B cell (primary cell): ENCODE measurements around the gene RPL32. TPM values are rescaled to one million over a fixed set of nuclear protein-coding genes. Genes with fewer than 3 reads are reported as not detected.

Experiments
- ATAC-seq: fragments of 200-7000 bp; cut with Tn5 transposase; one replicate; pipeline ENCODE4 v1.10.0; 2021; ENCODE audit warnings: low read depth, mild to moderate bottlenecking, moderate number of reproducible peaks, moderate library complexity
- CTCF ChIA-PET: fragments of 350-600 bp; sonication (Branson Sonifier 250); formaldehyde crosslinking; loops from one replicate; lab custom pipeline; 2021; ENCODE audit warnings: antibody characterized with exemption, inconsistent platforms; lab: Charles Lee
- POLR2A ChIA-PET: fragments of 350-600 bp; sonication (Branson Sonifier 250); formaldehyde crosslinking; loops from one replicate; lab custom pipeline; 2021; ENCODE audit warnings: antibody characterized with exemption; lab: Charles Lee
- DNase-seq: peaks from one replicate; pipeline ENCODE4 v3.0.0; 2013
- H2AFZ ChIP-seq: 2 replicates; pipeline ENCODE4 v1.6.1; 2012; ENCODE audit warnings: mild to moderate bottlenecking, low read depth, low read length; ENCODE audit not compliant: insufficient read depth, poor library complexity, severe bottlenecking
- H3K27ac ChIP-seq, 2 donors: 1 replicate in 1 of 2; 2 replicates in 1 of 2; pipeline ENCODE4 v1.5.1; 2012 to 2013; ENCODE audit warnings: low read length in 2 of 2, mild to moderate bottlenecking in 2 of 2, moderate library complexity in 1 of 2
- H3K27me3 ChIP-seq, 4 experiments: fragments of 200-600 bp in 1 of 4; sonication (generic) in 1 of 4; replicated peaks in 1 of 4; 1 replicate in 2 of 4; 2 replicates in 2 of 4; pipeline versions ENCODE4 v1.6.1 to v1.7.0; 2013 to 2016; ENCODE audit warnings: low read length in 3 of 4, mild to moderate bottlenecking in 2 of 4, mixed read lengths in 1 of 4, moderate library complexity in 1 of 4; ENCODE audit not compliant: insufficient read depth in 4 of 4, control insufficient read depth in 3 of 4; ENCODE audit errors: control extremely low read depth in 1 of 4
- H3K36me3 ChIP-seq, 2 experiments: replicated peaks in 1 of 2; 1 replicate in 1 of 2; 2 replicates in 1 of 2; pipeline versions ENCODE4 v1.6.1 to v1.7.1; 2013; ENCODE audit warnings: low read length in 1 of 2; ENCODE audit not compliant: insufficient read depth in 2 of 2, control insufficient read depth in 1 of 2; ENCODE audit errors: control extremely low read depth in 1 of 2, extremely low read depth in 1 of 2
- H3K4me1 ChIP-seq, 2 donors: fragments of 200-600 bp in 1 of 2; sonication (generic) in 1 of 2; 1 replicate in 1 of 2; 2 replicates in 1 of 2; pipeline versions ENCODE4 v1.5.1 to v1.6.1; 2013 to 2017; ENCODE audit warnings: low read length in 2 of 2; ENCODE audit not compliant: control insufficient read depth in 2 of 2, insufficient read depth in 2 of 2
- H3K4me2 ChIP-seq: replicated peaks from 2 replicates; pipeline ENCODE3; 2012; ENCODE audit warnings: mild to moderate bottlenecking, low read depth, low read length; ENCODE audit not compliant: poor library complexity, severe bottlenecking
- H3K4me3 ChIP-seq, 5 experiments: fragments of 200-600 bp in 1 of 5; sonication (generic) in 1 of 5; 1 replicate in 3 of 5; 2 replicates in 2 of 5; pipeline versions ENCODE4 v1.5.1 to v1.7.0; 2011 to 2016; ENCODE audit warnings: low read length in 4 of 5, mild to moderate bottlenecking in 4 of 5, low read depth in 2 of 5, control low read depth in 1 of 5, moderate library complexity in 1 of 5; ENCODE audit not compliant: insufficient read depth in 1 of 5; ENCODE audit errors: control extremely low read depth in 1 of 5, extremely low read depth in 1 of 5
- H3K79me2 ChIP-seq: fragments of 200-600 bp; sonication (generic); one replicate; pipeline ENCODE4 v1.6.0; 2016; ENCODE audit warnings: low read length; ENCODE audit not compliant: control insufficient read depth, insufficient read depth
- H3K9ac ChIP-seq: fragments of 200-600 bp; sonication (generic); 2 replicates; pipeline ENCODE4 v1.6.1; 2017; ENCODE audit warnings: mild to moderate bottlenecking, low read length, moderate library complexity
- H3K9me3 ChIP-seq, 3 donors: one replicate each; pipeline versions ENCODE4 v1.6.1 to v1.7.1; 2013; ENCODE audit warnings: low read length in 2 of 3; ENCODE audit not compliant: control insufficient read depth in 2 of 3, insufficient read depth in 1 of 3; ENCODE audit errors: control extremely low read depth in 1 of 3
- H4K20me1 ChIP-seq: 2 replicates; pipeline ENCODE4 v1.6.0; 2012; ENCODE audit warnings: mild to moderate bottlenecking, low read length; ENCODE audit not compliant: insufficient read depth, control insufficient read depth, poor library complexity, severe bottlenecking
- H3K27ac Mint-ChIP-seq: one replicate; pipeline ENCODE4 v1.8.0; 2021; ENCODE audit warnings: mixed read lengths
- H3K27me3 Mint-ChIP-seq: one replicate; pipeline ENCODE4 v1.8.0; 2021; ENCODE audit warnings: mixed read lengths
- H3K4me1 Mint-ChIP-seq: one replicate; pipeline ENCODE4 v1.8.0; 2021; ENCODE audit warnings: mixed read lengths
- H3K4me3 Mint-ChIP-seq: one replicate; pipeline ENCODE4 v1.8.0; 2021; ENCODE audit warnings: mixed read lengths
- H3K9me3 Mint-ChIP-seq: one replicate; pipeline ENCODE4 v1.8.0; 2022; ENCODE audit warnings: mixed read lengths; ENCODE audit not compliant: insufficient read depth
- EZH2 ChIP-seq: IDR thresholded peaks from 2 replicates; pipeline ENCODE4 v1.6.1; 2012; ENCODE audit warnings: borderline replicate concordance, low read depth, mild to moderate bottlenecking, moderate library complexity, low read length; ENCODE audit not compliant: insufficient read depth, poor library complexity, severe bottlenecking
- WGBS: methylation state at CpG from one replicate; pipeline ENCODE4 v1.1.5; 2013; ENCODE audit warnings: missing lambda C conversion rate; ENCODE audit not compliant: insufficient coverage; 5-methylcytosine and 5-hydroxymethylcytosine counted together
- intact Hi-C: fragments of 100-400 bp; cut with micrococcal nuclease; formaldehyde crosslinking; loops from one replicate; pipeline ENCODE4 v1.10.0; 2022
- polyA plus RNA-seq: library from polyadenylated mRNA; depleted of rRNA; stranded (reverse); fragments of >200 nt; gene quantifications from 2 replicates; pipeline ENCODE4 v1.2.3, GENCODE V29; 2012
- total RNA-seq, 2 donors: library from RNA; stranded (reverse); fragments of 120-200 nt in 1 of 2; gene quantifications; 1 replicate in 1 of 2; 2 replicates in 1 of 2; pipeline versions ENCODE4 v1.2.3 to v1.2.4, GENCODE V29; 2013 to 2022
- TF ChIP-seq, protein P1 (sequence below): fragments of 200-600 bp; IDR thresholded peaks from one replicate; pipeline ENCODE4 v1.8.0; 2022; ENCODE audit warnings: antibody characterized with exemption, mild to moderate bottlenecking

RPL32 gene
- total and polyA plus RNA-seq, 2 donors (not counting 1 experiment from before 2014, with no cell fraction given) = 2,160 to 2,756 TPM

DNA sequence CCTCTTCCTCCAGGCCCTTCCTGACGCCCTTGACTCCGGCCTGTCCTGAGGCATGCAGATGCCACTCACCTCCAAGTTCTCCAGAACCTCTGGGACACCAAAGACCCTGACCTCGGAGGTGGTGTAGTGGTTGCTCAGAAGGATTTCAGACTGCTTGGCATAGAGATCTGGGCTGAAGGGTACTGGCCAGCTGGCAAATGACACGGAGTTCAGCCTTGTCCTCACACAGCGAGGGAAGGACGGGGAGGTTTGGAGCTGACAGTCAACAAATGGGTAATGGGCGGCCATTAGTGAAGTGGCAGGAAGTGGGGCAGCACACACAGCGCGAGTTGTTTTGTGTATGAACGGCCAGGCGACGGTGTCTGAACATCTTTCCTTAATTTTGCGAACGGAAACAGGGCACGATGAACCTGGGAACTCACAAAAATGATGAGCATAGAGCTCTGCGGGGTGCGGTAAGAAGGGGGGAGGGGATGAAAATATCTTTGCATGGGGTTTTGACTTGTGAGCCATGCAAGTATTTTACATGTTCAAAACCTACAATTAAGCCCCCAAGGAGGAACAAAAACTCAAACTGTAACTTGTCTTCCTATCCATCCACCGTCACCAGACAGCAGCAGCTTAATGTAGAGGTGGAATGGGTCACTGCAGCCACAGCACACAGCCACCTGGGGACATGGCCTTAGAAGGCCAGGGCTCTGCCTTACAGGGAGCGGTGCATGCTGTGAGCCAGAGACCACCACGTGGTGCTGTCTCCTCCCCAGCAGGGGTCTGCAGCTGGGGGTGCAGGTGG lies 43.6 kb upstream of the RPL32 start:
- POLR2A ChIA-PET = interaction anchor here (0.6 to 1.0 kb wide), 2 partner anchors 10 to 560 kb away, joined by 3 to 4 read pairs; no protein-coding TSS in a partner anchor
- DNase-seq (peak; percentile 53), ATAC-seq (peak; percentile 46)
- no peaks in the 10 kb centered on the region for H4K20me1 ChIP-seq
- peak overlapping the region in 1 of 2 donors; percentile 46 for H3K27ac ChIP-seq
- Mint-ChIP-seq H3K27ac (peak overlapping the region; percentile 65), H3K27me3 (peaks cover 8% of the 10 kb centered on the region), H3K4me3 (peak overlapping the region; percentile 81), H3K4me1 (peaks cover 42% of the 10 kb centered on the region), H3K9me3 (no peaks in the 10 kb centered on the region)
- H3K4me3 ChIP-seq = peak overlapping the region in 3 of 5 experiments; percentile 6 to 25 (median 15)
- H3K9me3 ChIP-seq = peaks cover 0 to 10% (median 0%) of the 10 kb centered on the region in 3 donors
- CTCF ChIA-PET = interaction anchor here (0.8 to 2.4 kb wide), 3 partner anchors 15 to 17 kb away, joined by 4 to 10 read pairs (median 5); no protein-coding TSS in a partner anchor
- H3K4me2 ChIP-seq = peak overlapping the region; percentile 81
- H3K4me1 ChIP-seq = peaks cover 33 to 45% of the 10 kb centered on the region in 2 donors
- no peaks in the 10 kb centered on the region for H3K27me3 ChIP-seq
- no peak for TF ChIP-seq EZH2
- TF ChIP-seq, protein P1, sequence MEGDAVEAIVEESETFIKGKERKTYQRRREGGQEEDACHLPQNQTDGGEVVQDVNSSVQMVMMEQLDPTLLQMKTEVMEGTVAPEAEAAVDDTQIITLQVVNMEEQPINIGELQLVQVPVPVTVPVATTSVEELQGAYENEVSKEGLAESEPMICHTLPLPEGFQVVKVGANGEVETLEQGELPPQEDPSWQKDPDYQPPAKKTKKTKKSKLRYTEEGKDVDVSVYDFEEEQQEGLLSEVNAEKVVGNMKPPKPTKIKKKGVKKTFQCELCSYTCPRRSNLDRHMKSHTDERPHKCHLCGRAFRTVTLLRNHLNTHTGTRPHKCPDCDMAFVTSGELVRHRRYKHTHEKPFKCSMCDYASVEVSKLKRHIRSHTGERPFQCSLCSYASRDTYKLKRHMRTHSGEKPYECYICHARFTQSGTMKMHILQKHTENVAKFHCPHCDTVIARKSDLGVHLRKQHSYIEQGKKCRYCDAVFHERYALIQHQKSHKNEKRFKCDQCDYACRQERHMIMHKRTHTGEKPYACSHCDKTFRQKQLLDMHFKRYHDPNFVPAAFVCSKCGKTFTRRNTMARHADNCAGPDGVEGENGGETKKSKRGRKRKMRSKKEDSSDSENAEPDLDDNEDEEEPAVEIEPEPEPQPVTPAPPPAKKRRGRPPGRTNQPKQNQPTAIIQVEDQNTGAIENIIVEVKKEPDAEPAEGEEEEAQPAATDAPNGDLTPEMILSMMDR = no peak
- peak overlapping the region; percentile 70 for H2AFZ ChIP-seq
- intact Hi-C loops = loop anchor here (5.0 kb wide), 1 partner anchor 403 kb away; the partner anchor contains the start of gene TSEN2
- H3K36me3 ChIP-seq = no peaks in the 10 kb centered on the region
- peak overlapping the region; percentile 54 for H3K9ac ChIP-seq
- WGBS = 40% methylated on average over 16 of the region's 20 CpGs
- H3K79me2 ChIP-seq = no peaks in the 10 kb centered on the region
